DMS153 treated with DMSO at 0.1 percent for 48 hours (cell line): Measurements from ENCODE around the gene TSC22D1.
A peak's percentile ranks its signal among the peaks of the same experiment; 100 is the strongest.

Experiments used
- DNase-seq: peaks from one replicate; lab custom pipeline; 2025; ENCODE audit not compliant: unreplicated experiment; lab: John Stamatoyannopoulos, UW

TSC22D1 gene

GRCh38 chr13:44508562-44509077, 67.5 kb downstream of the TSC22D1 start:
- no peak for DNase-seq

GRCh38 chr13:44507639-44508038, 68.5 kb downstream of the TSC22D1 start:
- DNase-seq: no peak

- DNase-seq: no peak
These were observed 69.4 kb downstream of the TSC22D1 start for GRCh38 chr13:44506719-44507118.

- no peak for DNase-seq
These were observed 69.9 kb downstream of the TSC22D1 start for GRCh38 chr13:44506251-44506650.

- DNase-seq: no peak
These were observed 72.0 kb downstream of the TSC22D1 start for GRCh38 chr13:44504116-44504515.

GRCh38 chr13:44498969-44499368, 77.2 kb downstream of the TSC22D1 start:
- no peak for DNase-seq

GRCh38 chr13:44498502-44498901, 77.6 kb downstream of the TSC22D1 start:
- DNase-seq: no peak

GRCh38 chr13:44497801-44498200, 78.3 kb downstream of the TSC22D1 start:
- DNase-seq: no peak

- DNase-seq: no peak
These were observed 82.8 kb downstream of the TSC22D1 start for GRCh38 chr13:44493213-44493812.

- no peak for DNase-seq
These were observed 86.4 kb downstream of the TSC22D1 start for GRCh38 chr13:44489751-44490150.

GRCh38 chr13:44487989-44488388, 88.1 kb downstream of the TSC22D1 start:
- no peak for DNase-seq

GRCh38 chr13:44484562-44485138, 91.5 kb downstream of the TSC22D1 start:
- DNase-seq: no peak

GRCh38 chr13:44474122-44474910, 101.8 kb downstream of the TSC22D1 start:
- no peak for DNase-seq

- no peak for DNase-seq
These were observed 104.4 kb downstream of the TSC22D1 start for GRCh38 chr13:44471686-44472085.

GRCh38 chr13:44470638-44471562, 105.2 kb downstream of the TSC22D1 start:
- DNase-seq: peak; percentile 11

- DNase-seq: no peak
These were observed 107.3 kb downstream of the TSC22D1 start for GRCh38 chr13:44468874-44469273.

GRCh38 chr13:44465318-44465717, 110.8 kb downstream of the TSC22D1 start:
- DNase-seq: no peak

- DNase-seq: no peak
These were observed 111.7 kb downstream of the TSC22D1 start for GRCh38 chr13:44464471-44464870.

- DNase-seq: no peak
These were observed 112.4 kb downstream of the TSC22D1 start for GRCh38 chr13:44463759-44464158.

- DNase-seq: no peak
These were observed 116.5 kb downstream of the TSC22D1 start for GRCh38 chr13:44459674-44460073.
